Tibial nerve (tissue), 4 donors: Measurements from ENCODE around the gene LCMT1. TPM values are rescaled to one million over a fixed set of nuclear protein-coding genes. Genes with fewer than 3 reads are reported as not detected.

Experiments used
- DNase-seq, 2 donors: peaks; one replicate each; pipeline ENCODE4 v3.0.0-alpha.2; 2019; ENCODE audit warnings: low spot score in 2 of 2
- H3K27ac ChIP-seq, 4 donors: fragments of 200-600 bp; sonication (generic) in 3 of 4; one replicate each; pipeline ENCODE4 v1.5.1; 2017 to 2019; ENCODE audit warnings: mild to moderate bottlenecking in 1 of 4
- H3K27me3 ChIP-seq, 2 donors: fragments of 200-600 bp; sonication (generic) in 1 of 2; one replicate each; pipeline versions ENCODE4 v1.5.1 to v1.6.0; 2017 to 2019
- H3K36me3 ChIP-seq, 3 donors: fragments of 200-600 bp; sonication (generic); one replicate each; pipeline ENCODE4 v1.5.1; 2018 to 2019
- H3K4me1 ChIP-seq, 4 donors: fragments of 200-600 bp; sonication (generic) in 3 of 4; one replicate each; pipeline ENCODE4 v1.5.1; 2017 to 2019
- H3K4me3 ChIP-seq, 4 donors: fragments of 200-600 bp; sonication (generic) in 3 of 4; one replicate each; pipeline ENCODE4 v1.5.1; 2017 to 2019; ENCODE audit warnings: mild to moderate bottlenecking in 1 of 4, moderate library complexity in 1 of 4
- H3K9me3 ChIP-seq, 4 donors: fragments of 200-600 bp; sonication (generic) in 3 of 4; one replicate each; pipeline ENCODE4 v1.5.1; 2017 to 2019
- CTCF ChIP-seq, 5 experiments: fragments of 200-600 bp in 3 of 5; fragments of 450-650 bp in 2 of 5; sonication (generic) in 3 of 5; IDR thresholded peaks; one replicate each; pipeline ENCODE4 v1.5.1; 2016 to 2019; ENCODE audit warnings: antibody characterized with exemption in 5 of 5, mild to moderate bottlenecking in 3 of 5, moderate library complexity in 2 of 5
- EP300 ChIP-seq, 2 donors: sonication (generic); formaldehyde crosslinking; IDR thresholded peaks; one replicate each; pipeline ENCODE4 v1.6.1; 2017; ENCODE audit warnings: antibody characterized with exemption in 2 of 2, mild to moderate bottlenecking in 1 of 2
- POLR2A ChIP-seq, 2 donors: fragments of 450-650 bp; IDR thresholded peaks; one replicate each; pipeline ENCODE4 v1.6.1; 2017; ENCODE audit warnings: antibody characterized with exemption in 2 of 2, mild to moderate bottlenecking in 2 of 2, moderate library complexity in 2 of 2
- WGBS, 2 donors: methylation state at CpG; one replicate each; pipeline ENCODE4 v1.1.5; 2018; 5-methylcytosine and 5-hydroxymethylcytosine counted together
- total RNA-seq, 4 donors: library from RNA; depleted of rRNA; stranded (reverse); fragments of >200 nt; gene quantifications; one replicate each; pipeline ENCODE4 v1.1.0, GENCODE V29; 2016

The LCMT1 gene
- total RNA-seq, 4 donors from 2014 or later, result 21.6 to 56.4 (median 33.8) TPM

- TF ChIP-seq POLR2A (IDR thresholded peaks at IDR 0.05), result no peak
- no peak for TF ChIP-seq CTCF (IDR thresholded peaks at IDR 0.05)
- TF ChIP-seq EP300 (IDR thresholded peaks at IDR 0.05), result no peak
- Histone ChIP-seq H3K27ac (no peak overlapping the region), H3K9me3 (no peaks in the 10 kb centered on the region), H3K4me1 (no peaks in the 10 kb centered on the region), H3K27me3 (no peaks in the 10 kb centered on the region), H3K4me3 (no peak overlapping the region), H3K36me3 (peaks cover 0 to 9% (median 0%) of the 10 kb centered on the region in 3 donors)
- WGBS, 2 donors, result 82 to 85% methylated on average over 7 of the region's 7 CpGs
- no peak for DNase-seq
Measured at GRCh38 chr16:25194273-25194878, 82.8 kb downstream of the LCMT1 start.

- TF ChIP-seq CTCF (IDR thresholded peaks at IDR 0.05), result no peak
- TF ChIP-seq EP300 (IDR thresholded peaks at IDR 0.05), result no peak
- TF ChIP-seq POLR2A (IDR thresholded peaks at IDR 0.05), result no peak
- DNase-seq, result no peak
- H3K27me3 ChIP-seq, result no peaks in the 10 kb centered on the region
- H3K9me3 ChIP-seq, result no peaks in the 10 kb centered on the region
- H3K4me3 ChIP-seq, result no peak overlapping the region
- no peaks in the 10 kb centered on the region for H3K4me1 ChIP-seq
- no peaks in the 10 kb centered on the region for H3K36me3 ChIP-seq
- 86 to 87% methylated on average over 4 of the region's 4 CpGs for WGBS, 2 donors
- no peak overlapping the region for H3K27ac ChIP-seq
Measured at GRCh38 chr16:25198021-25198420, 86.5 kb downstream of the LCMT1 start.

GRCh38 chr16:25199457-25199856, 87.9 kb downstream of the LCMT1 start:
- no peak overlapping the region for H3K4me3 ChIP-seq
- H3K4me1 ChIP-seq, result no peaks in the 10 kb centered on the region
- no peaks in the 10 kb centered on the region for H3K36me3 ChIP-seq
- no peak for DNase-seq
- WGBS, 2 donors, result 89 to 93% methylated on average over 7 of the region's 7 CpGs
- no peak overlapping the region for H3K27ac ChIP-seq
- H3K27me3 ChIP-seq, result no peaks in the 10 kb centered on the region
- TF ChIP-seq EP300 (IDR thresholded peaks at IDR 0.05) (no peak), POLR2A (IDR thresholded peaks at IDR 0.05) (no peak), CTCF (IDR thresholded peaks at IDR 0.05) (no peak)
- H3K9me3 ChIP-seq, result no peaks in the 10 kb centered on the region

GRCh38 chr16:25210758-25211157, 99.2 kb downstream of the LCMT1 start:
- no peak overlapping the region for H3K27ac ChIP-seq
- TF ChIP-seq EP300 (IDR thresholded peaks at IDR 0.05) (no peak), CTCF (IDR thresholded peaks at IDR 0.05) (no peak), POLR2A (IDR thresholded peaks at IDR 0.05) (no peak)
- H3K4me3 ChIP-seq, result no peak overlapping the region
- DNase-seq, result no peak
- H3K4me1 ChIP-seq, result no peaks in the 10 kb centered on the region
- WGBS, 2 donors, result 43 to 50% methylated on average over 4 of the region's 4 CpGs
- no peaks in the 10 kb centered on the region for H3K27me3 ChIP-seq
- peaks cover 0 to 6% (median 0%) of the 10 kb centered on the region in 4 donors for H3K9me3 ChIP-seq
- H3K36me3 ChIP-seq, result peaks cover 0 to 11% (median 0%) of the 10 kb centered on the region in 3 donors

GRCh38 chr16:25212636-25213035, 101.1 kb downstream of the LCMT1 start:
- WGBS, 2 donors, result 81 to 90% methylated on average over 2 of the region's 2 CpGs
- Histone ChIP-seq H3K27ac (no peak overlapping the region), H3K36me3 (peaks cover 0 to 11% (median 0%) of the 10 kb centered on the region in 3 donors)

More at GRCh38 chr16:25212636-25213035, 101.1 kb downstream of the LCMT1 start:
- Histone ChIP-seq H3K27me3 (no peaks in the 10 kb centered on the region), H3K4me1 (no peaks in the 10 kb centered on the region), H3K4me3 (no peak overlapping the region), H3K9me3 (peaks cover 0 to 6% (median 0%) of the 10 kb centered on the region in 4 donors)
- TF ChIP-seq POLR2A (IDR thresholded peaks at IDR 0.05), result no peak
- TF ChIP-seq CTCF (IDR thresholded peaks at IDR 0.05), result no peak
- TF ChIP-seq EP300 (IDR thresholded peaks at IDR 0.05), result no peak
- DNase-seq, result no peak
